ENCODE results near the gene NDRG2. TPM values are rescaled to one million over a fixed set of nuclear protein-coding genes. Genes with fewer than 3 reads are reported as not detected.

The NDRG2 gene
- total and polyA plus RNA-seq, 9 donors: 355 to 703 (median 433) TPM

DNA sequence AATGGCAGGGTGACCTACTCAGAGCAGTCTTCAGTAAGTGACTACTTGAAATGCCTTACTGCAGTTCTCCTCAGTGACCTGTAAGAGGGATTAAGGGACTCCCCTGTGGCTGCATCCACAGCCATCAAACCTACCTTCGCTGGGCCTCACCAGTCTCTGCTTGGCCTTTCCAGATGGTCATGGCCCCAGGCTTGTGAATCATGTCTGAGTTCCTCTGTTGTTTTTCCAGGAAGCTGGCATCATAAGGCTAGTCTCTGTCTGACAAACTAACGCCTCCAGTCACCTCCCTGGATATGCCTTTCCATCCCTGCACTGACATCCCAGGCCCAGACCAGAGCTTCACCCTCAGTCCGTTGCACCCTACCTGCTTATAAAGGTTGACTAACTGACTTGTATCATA is 55.5 kb downstream of the NDRG2 start:
- Histone ChIP-seq H3K4me3 (no peak overlapping the region), H3K27ac (no peak overlapping the region), H3K36me3 (no peaks in the 10 kb centered on the region), H3K27me3 (no peaks in the 10 kb centered on the region), H3K9me3 (no peaks in the 10 kb centered on the region), H3K4me1 (ENCODE audit: insufficient read depth) (no peaks in the 10 kb centered on the region)
- intact Hi-C loops (cut with DNase I): no loop called here
- DNase-seq: no peak
- 89 to 97% (median 90%) methylated on average over 3 of the region's 3 CpGs for WGBS, 3 donors
- TF ChIP-seq, protein P1, sequence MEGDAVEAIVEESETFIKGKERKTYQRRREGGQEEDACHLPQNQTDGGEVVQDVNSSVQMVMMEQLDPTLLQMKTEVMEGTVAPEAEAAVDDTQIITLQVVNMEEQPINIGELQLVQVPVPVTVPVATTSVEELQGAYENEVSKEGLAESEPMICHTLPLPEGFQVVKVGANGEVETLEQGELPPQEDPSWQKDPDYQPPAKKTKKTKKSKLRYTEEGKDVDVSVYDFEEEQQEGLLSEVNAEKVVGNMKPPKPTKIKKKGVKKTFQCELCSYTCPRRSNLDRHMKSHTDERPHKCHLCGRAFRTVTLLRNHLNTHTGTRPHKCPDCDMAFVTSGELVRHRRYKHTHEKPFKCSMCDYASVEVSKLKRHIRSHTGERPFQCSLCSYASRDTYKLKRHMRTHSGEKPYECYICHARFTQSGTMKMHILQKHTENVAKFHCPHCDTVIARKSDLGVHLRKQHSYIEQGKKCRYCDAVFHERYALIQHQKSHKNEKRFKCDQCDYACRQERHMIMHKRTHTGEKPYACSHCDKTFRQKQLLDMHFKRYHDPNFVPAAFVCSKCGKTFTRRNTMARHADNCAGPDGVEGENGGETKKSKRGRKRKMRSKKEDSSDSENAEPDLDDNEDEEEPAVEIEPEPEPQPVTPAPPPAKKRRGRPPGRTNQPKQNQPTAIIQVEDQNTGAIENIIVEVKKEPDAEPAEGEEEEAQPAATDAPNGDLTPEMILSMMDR (IDR thresholded peaks at IDR 0.05): no peak
- no peak for TF ChIP-seq EP300 (IDR thresholded peaks at IDR 0.05)
- TF ChIP-seq POLR2A (IDR thresholded peaks at IDR 0.05): no peak

Small RNA genes within 50 kb of the gene (microRNA-seq; reads per million reads assigned to microRNA genes)
- 0 to 0.16 (median 0) reads per million in 3 donors for gene MIR6717

Other genes with a start within 250 kb of the NDRG2 start
- gene RNASE6, start 243.8 kb downstream of the NDRG2 start, total RNA-seq: 1 to 10 TPM; 3.1 to 7.5 (median 5.0) TPM
- 10 to 100 TPM in 1 of 2 donors, 1 to 10 TPM in 1; 4.7 to 30.3 TPM for gene RNASE6, start 243.8 kb downstream of the NDRG2 start, polyA plus RNA-seq
- 100 to 1,000 TPM in 6 of 7 donors, 10 to 100 TPM in 1; 62.5 to 293 (median 119) TPM for gene RNASE1, start 222.2 kb downstream of the NDRG2 start, total RNA-seq
- 100 to 1,000 TPM; 203 to 985 TPM for gene RNASE1, start 222.2 kb downstream of the NDRG2 start, polyA plus RNA-seq
- not detected for gene RNASE3, start 133.7 kb downstream of the NDRG2 start, total RNA-seq
- under 1 TPM in 1 of 2 donors, not detected in 1; 0.24 TPM for gene RNASE3, start 133.7 kb downstream of the NDRG2 start, polyA plus RNA-seq
- gene RNASE2, start 69.6 kb downstream of the NDRG2 start, total RNA-seq: 1 to 10 TPM in 3 of 7 donors, under 1 TPM in 3, not detected in 1; 0.38 to 2.9 (median 0.76) TPM
- 1 to 10 TPM; 2.9 to 3.0 TPM for gene RNASE2, start 69.6 kb downstream of the NDRG2 start, polyA plus RNA-seq
- 10 to 100 TPM; 42.5 to 65.1 (median 45.7) TPM for gene METTL17, start 35.1 kb downstream of the NDRG2 start, total RNA-seq
- 10 to 100 TPM; 49.9 to 53.6 TPM for gene METTL17, start 35.1 kb downstream of the NDRG2 start, polyA plus RNA-seq
- under 1 TPM in 1 of 7 donors, not detected in 6; 0.28 TPM for gene SLC39A2, start 25.8 kb downstream of the NDRG2 start, total RNA-seq
- gene SLC39A2, start 25.8 kb downstream of the NDRG2 start, polyA plus RNA-seq: under 1 TPM in 1 of 2 donors, not detected in 1; 0.30 TPM
- 1 to 10 TPM in 5 of 7 donors, under 1 TPM in 1, not detected in 1; 0.72 to 2.5 (median 1.4) TPM for gene TPPP2, start 5.2 kb upstream of the NDRG2 start, total RNA-seq
- 1 to 10 TPM in 1 of 2 donors, under 1 TPM in 1; 0.62 to 1.1 TPM for gene TPPP2, start 5.2 kb upstream of the NDRG2 start, polyA plus RNA-seq
- gene RNASE13, start 9.7 kb upstream of the NDRG2 start, total RNA-seq: not detected
- gene RNASE13, start 9.7 kb upstream of the NDRG2 start, polyA plus RNA-seq: not detected
- gene RNASE7, start 17.3 kb upstream of the NDRG2 start, total RNA-seq: not detected
- not detected for gene RNASE7, start 17.3 kb upstream of the NDRG2 start, polyA plus RNA-seq
- gene RNASE8, start 32.8 kb upstream of the NDRG2 start, total RNA-seq: not detected
- not detected for gene RNASE8, start 32.8 kb upstream of the NDRG2 start, polyA plus RNA-seq
- 10 to 100 TPM; 31.0 to 98.3 (median 66.1) TPM for gene ARHGEF40, start 45.2 kb upstream of the NDRG2 start, total RNA-seq
- 10 to 100 TPM; 29.8 to 34.3 TPM for gene ARHGEF40, start 45.2 kb upstream of the NDRG2 start, polyA plus RNA-seq
- 10 to 100 TPM; 27.7 to 60.9 (median 33.4) TPM for gene ZNF219, start 73.6 kb upstream of the NDRG2 start, total RNA-seq
- 10 to 100 TPM in 1 of 2 donors, 1 to 10 TPM in 1; 4.8 to 31.0 TPM for gene ZNF219, start 73.6 kb upstream of the NDRG2 start, polyA plus RNA-seq
- gene TMEM253, start 76.0 kb upstream of the NDRG2 start, total RNA-seq: 1 to 10 TPM in 2 of 7 donors, under 1 TPM in 5; 0.24 to 1.3 (median 0.56) TPM
- under 1 TPM; 0.40 to 0.98 TPM for gene TMEM253, start 76.0 kb upstream of the NDRG2 start, polyA plus RNA-seq
- not detected for gene OR5AU1, start 131.0 kb upstream of the NDRG2 start, total RNA-seq
- not detected for gene OR5AU1, start 131.0 kb upstream of the NDRG2 start, polyA plus RNA-seq
- 100 to 1,000 TPM; 427 to 633 (median 479) TPM for gene HNRNPC, start 244.4 kb upstream of the NDRG2 start, total RNA-seq
- gene HNRNPC, start 244.4 kb upstream of the NDRG2 start, polyA plus RNA-seq: 100 to 1,000 TPM; 626 to 913 TPM

Data from ovary (tissue), 9 donors.